ENCODE data around the gene DGKI.

The DGKI gene

GRCh38 chr7:137603043-137603442, 243.7 kb downstream of the DGKI start:
- H3K4me3 ChIP-seq (ENCODE audit: low read depth, low read length), result no peak overlapping the region
- DNase-seq, result no peak
- in situ Hi-C loops (cut with HindIII; ENCODE audit: low pct_ligation_motif_present, low sequenced_read_pairs), result loop anchor here (25.0 kb wide), 1 partner anchor 409 kb away; the partner anchor contains the start of gene CREB3L2
- no peaks in the 10 kb centered on the region for H3K36me3 ChIP-seq (replicated peaks)
- TF ChIP-seq CTCF (IDR thresholded peaks at IDR 0.05; ENCODE audit: low read depth, low read length, missing control alignments), result no peak
- no peaks in the 10 kb centered on the region for H3K27me3 ChIP-seq (replicated peaks)
- H3K27ac ChIP-seq, result no peak overlapping the region

- DNase-seq, result no peak
These were observed 245.1 kb downstream of the DGKI start for GRCh38 chr7:137601642-137602041.

GRCh38 chr7:137597856-137598255, 248.9 kb downstream of the DGKI start:
- Histone ChIP-seq H3K36me3 (replicated peaks) (no peaks in the 10 kb centered on the region), H3K27me3 (replicated peaks) (no peaks in the 10 kb centered on the region), H3K27ac (no peak overlapping the region), H3K4me3 (ENCODE audit: low read depth, low read length) (no peak overlapping the region)
- TF ChIP-seq CTCF (IDR thresholded peaks at IDR 0.05; ENCODE audit: low read depth, low read length, missing control alignments), result no peak
- no peak for DNase-seq
- in situ Hi-C loops (cut with HindIII; ENCODE audit: low pct_ligation_motif_present, low sequenced_read_pairs), result loop anchor here (25.0 kb wide), 1 partner anchor 436 kb away; no protein-coding TSS in a partner anchor

More at GRCh38 chr7:137601642-137602041, 245.1 kb downstream of the DGKI start:
- Histone ChIP-seq H3K27me3 (replicated peaks) (no peaks in the 10 kb centered on the region), H3K36me3 (replicated peaks) (no peaks in the 10 kb centered on the region), H3K4me3 (ENCODE audit: low read depth, low read length) (no peak overlapping the region), H3K27ac (no peak overlapping the region)
- no peak for TF ChIP-seq CTCF (IDR thresholded peaks at IDR 0.05; ENCODE audit: low read depth, low read length, missing control alignments)
- in situ Hi-C loops (cut with HindIII; ENCODE audit: low pct_ligation_motif_present, low sequenced_read_pairs), result loop anchor here (25.0 kb wide), 1 partner anchor 411 kb away; the partner anchor contains the start of gene CREB3L2

- H3K4me3 ChIP-seq (ENCODE audit: low read depth, low read length), result no peak overlapping the region
- no peak for TF ChIP-seq CTCF (IDR thresholded peaks at IDR 0.05; ENCODE audit: low read depth, low read length, missing control alignments)
- in situ Hi-C loops (cut with HindIII; ENCODE audit: low pct_ligation_motif_present, low sequenced_read_pairs), result loop anchor here (25.0 kb wide), 1 partner anchor 431 kb away; no protein-coding TSS in a partner anchor
- no peaks in the 10 kb centered on the region for H3K36me3 ChIP-seq (replicated peaks)
- H3K27ac ChIP-seq, result no peak overlapping the region
- no peak for DNase-seq
- no peaks in the 10 kb centered on the region for H3K27me3 ChIP-seq (replicated peaks)
These were observed 253.6 kb downstream of the DGKI start for GRCh38 chr7:137593115-137593711.

GRCh38 chr7:137592232-137592896, 254.4 kb downstream of the DGKI start:
- in situ Hi-C loops (cut with HindIII; ENCODE audit: low pct_ligation_motif_present, low sequenced_read_pairs), result loop anchor here (25.0 kb wide), 1 partner anchor 430 kb away; no protein-coding TSS in a partner anchor
- peak overlapping the region; percentile 64 for H3K27ac ChIP-seq
- no peak overlapping the region for H3K4me3 ChIP-seq (ENCODE audit: low read depth, low read length)
- H3K36me3 ChIP-seq (replicated peaks), result no peaks in the 10 kb centered on the region
- no peaks in the 10 kb centered on the region for H3K27me3 ChIP-seq (replicated peaks)
- TF ChIP-seq CTCF (IDR thresholded peaks at IDR 0.05; ENCODE audit: low read depth, low read length, missing control alignments), result peak; percentile 90
- peak; percentile 81 for DNase-seq

Measured in brain microvascular endothelial cell (primary cell).